ENCODE measurements around the gene BRPF1. TPM values are rescaled to one million over a fixed set of nuclear protein-coding genes. Genes with fewer than 3 reads are reported as not detected.

Gene BRPF1
- total RNA-seq, 1 experiment from 2014 or later: 23.6 TPM

GRCh38 chr3:9793161-9793781, 61.7 kb downstream of the BRPF1 start:
- intact Hi-C loops (cut with micrococcal nuclease): loop anchor here (2.0 kb wide), 1 partner anchor 62 kb away; the partner anchor contains the start of gene BRPF1
- peak overlapping the region; percentile 97 for H3K9ac ChIP-seq (ENCODE audit: low read length)
- peak overlapping the region; percentile 93 for H3K4me2 ChIP-seq (ENCODE audit: low read length)
- no peak overlapping the region for H2AFZ ChIP-seq (ENCODE audit: low read depth, low read length, poor library complexity, severe bottlenecking)
- H3K4me1 ChIP-seq (ENCODE audit: control insufficient read depth in 1 of 2, insufficient read depth in 2 of 2, low read length in 2 of 2): peaks cover 0 to 18% of the 10 kb centered on the region in 2 experiments; a peak in 3 of 4 replicates
- H3K9me3 ChIP-seq (ENCODE audit: control insufficient read depth in 1 of 2, insufficient read depth in 1 of 2, low read depth in 1 of 2, low read length in 2 of 2): no peaks in the 10 kb centered on the region
- POLR2A ChIA-PET: interaction anchor here (0.8 to 1.2 kb wide), 4 partner anchors 17 to 140 kb away, joined by 3 to 5 read pairs (median 4); partner anchors contain the start of gene CRELD1
- no peaks in the 10 kb centered on the region for H4K20me1 ChIP-seq (ENCODE audit: insufficient read depth)
- peaks cover 61% of the 10 kb centered on the region for H3K79me2 ChIP-seq (ENCODE audit: insufficient read depth, low read length)
- ATAC-seq: peak; percentile 27
- DNase-seq (ENCODE audit: low read depth, low spot score): no peak
- H3K27ac ChIP-seq (ENCODE audit: low read depth, low read length): peak overlapping the region; percentile 82
- CTCF ChIA-PET: interaction anchor here (0.5 to 1.3 kb wide), 7 partner anchors 11 to 529 kb away, joined by 3 to 5 read pairs (median 4); no protein-coding TSS in a partner anchor
- no peaks in the 10 kb centered on the region for H3K9me2 ChIP-seq (ENCODE audit: insufficient read depth)
- BruUV-seq (replicated peaks): TSS peak; percentile 58
- no peaks in the 10 kb centered on the region for H3K27me3 ChIP-seq (ENCODE audit: insufficient read depth, low read length)
- RAD21 ChIA-PET (ENCODE audit: low non-redundant PET in 1 of 2, low total read pairs in 2 of 2, uncharacterized antibody in 2 of 2, unreplicated experiment in 2 of 2): no interaction called here
- H3K4me3 ChIP-seq (replicated peaks in 1 of 2; ENCODE audit: low read depth in 1 of 2, low read length in 2 of 2): peak overlapping the region; percentile 81 to 87
- TF ChIP-seq EZH2 (IDR thresholded peaks at IDR 0.05) (no peak), ZFX (IDR thresholded peaks at IDR 0.05) (peak; percentile 68), CEBPB (IDR thresholded peaks at IDR 0.05; ENCODE audit: low read depth) (no peak)
- H3K36me3 ChIP-seq (ENCODE audit: control insufficient read depth in 1 of 2, insufficient read depth in 2 of 2, low read length in 2 of 2): peaks cover 20 to 29% of the 10 kb centered on the region in 2 experiments; a peak in 3 of 4 replicates

GRCh38 chr3:9794400-9794799, 62.9 kb downstream of the BRPF1 start:
- no peaks in the 10 kb centered on the region for H3K9me2 ChIP-seq (ENCODE audit: insufficient read depth)
- TF ChIP-seq JUND (IDR thresholded peaks at IDR 0.05): no peak
- ChIA-PET CTCF (no interaction called here), RAD21 (ENCODE audit: low non-redundant PET in 1 of 2, low total read pairs in 2 of 2, uncharacterized antibody in 2 of 2, unreplicated experiment in 2 of 2) (no interaction called here), POLR2A (no interaction called here)
- ATAC-seq (no peak), DNase-seq (ENCODE audit: low read depth, low spot score) (no peak)
- intact Hi-C loops (cut with micrococcal nuclease): no loop called here
- H3K4me3 ChIP-seq (replicated peaks in 1 of 2; ENCODE audit: low read depth in 1 of 2, low read length in 2 of 2): peak overlapping the region in 1 of 2 experiments; percentile 87; a peak in 2 of 4 replicates
- H3K9ac ChIP-seq (ENCODE audit: low read length): no peak overlapping the region
- H3K36me3 ChIP-seq (ENCODE audit: control insufficient read depth in 1 of 2, insufficient read depth in 2 of 2, low read length in 2 of 2): peaks cover 24 to 36% of the 10 kb centered on the region in 2 experiments; a peak in 3 of 4 replicates
- no peak overlapping the region for H3K27ac ChIP-seq (ENCODE audit: low read depth, low read length)
- no peaks in the 10 kb centered on the region for H3K9me3 ChIP-seq (ENCODE audit: control insufficient read depth in 1 of 2, insufficient read depth in 1 of 2, low read depth in 1 of 2, low read length in 2 of 2)
- BruUV-seq (replicated peaks): no TSS peak
- H3K4me2 ChIP-seq (ENCODE audit: low read length): peak overlapping the region; percentile 93
- peaks cover 64% of the 10 kb centered on the region for H3K79me2 ChIP-seq (ENCODE audit: insufficient read depth, low read length)
- H3K4me1 ChIP-seq (ENCODE audit: control insufficient read depth in 1 of 2, insufficient read depth in 2 of 2, low read length in 2 of 2): peaks cover 0 to 18% of the 10 kb centered on the region in 2 experiments; a peak in 3 of 4 replicates
- no peaks in the 10 kb centered on the region for H4K20me1 ChIP-seq (ENCODE audit: insufficient read depth)
- no peak overlapping the region for H2AFZ ChIP-seq (ENCODE audit: low read depth, low read length, poor library complexity, severe bottlenecking)
- H3K27me3 ChIP-seq (ENCODE audit: insufficient read depth, low read length): no peaks in the 10 kb centered on the region
